ENCODE results near the gene KLF2.

KLF2 gene

GRCh38 chr19:16347706-16348105 is 23.1 kb downstream of the KLF2 start:
- H2BK15ac ChIP-seq (ENCODE audit: low read depth, poor library complexity, severe bottlenecking) = no peak overlapping the region
- DNase-seq = no peak
- no peak overlapping the region for H4K91ac ChIP-seq (ENCODE audit: low read length)
- no peaks in the 10 kb centered on the region for H3K36me3 ChIP-seq (ENCODE audit: control insufficient read depth in 1 of 2, insufficient read depth in 2 of 2, low read depth in 1 of 2, low read length in 2 of 2)
- no peak overlapping the region for H2BK12ac ChIP-seq (ENCODE audit: low read length in 2 of 2)
- H3K4me1 ChIP-seq (ENCODE audit: control insufficient read depth, insufficient read depth, low read depth, low read length) = peaks cover 3% of the 10 kb centered on the region
- H3K27me3 ChIP-seq (ENCODE audit: control insufficient read depth in 1 of 2, insufficient read depth in 1 of 2, low read length in 2 of 2) = no peaks in the 10 kb centered on the region
- H2AFZ ChIP-seq (ENCODE audit: low read depth, low read length) = no peak overlapping the region
- no peaks in the 10 kb centered on the region for H3K79me1 ChIP-seq (replicated peaks; ENCODE audit: low read length, poor library complexity, severe bottlenecking)
- no peak overlapping the region for H3K4me2 ChIP-seq (ENCODE audit: low read length, poor library complexity, severe bottlenecking)
- no peak overlapping the region for H3K14ac ChIP-seq (ENCODE audit: low read length in 2 of 2)
- H3K9me3 ChIP-seq (ENCODE audit: control insufficient read depth, low read length) = no peaks in the 10 kb centered on the region
- H3K23ac ChIP-seq (ENCODE audit: low read length in 2 of 2) = no peak overlapping the region
- no peak overlapping the region for H2BK5ac ChIP-seq (ENCODE audit: low read depth, low read length, poor library complexity, severe bottlenecking)
- H2BK120ac ChIP-seq (ENCODE audit: low read depth, low read length) = no peak overlapping the region
- no peak overlapping the region for H3K18ac ChIP-seq (ENCODE audit: low read depth in 1 of 2, low read length in 2 of 2)
- no peak overlapping the region for H3K4ac ChIP-seq (ENCODE audit: low read depth in 1 of 2, low read length in 2 of 2)
- no peak overlapping the region for H4K8ac ChIP-seq (ENCODE audit: low read length)
- H3K4me3 ChIP-seq (ENCODE audit: insufficient read depth in 1 of 2, low read depth in 1 of 2, low read length in 2 of 2) = no peak overlapping the region
- no peak overlapping the region for H3K9ac ChIP-seq (ENCODE audit: low read length)
- no peak overlapping the region for H2AK5ac ChIP-seq (ENCODE audit: low read length, severe bottlenecking)
- no peak overlapping the region for H3K27ac ChIP-seq (ENCODE audit: low read length, poor library complexity, severe bottlenecking)
- 93% methylated on average over 5 of the region's 6 CpGs for WGBS

DNA sequence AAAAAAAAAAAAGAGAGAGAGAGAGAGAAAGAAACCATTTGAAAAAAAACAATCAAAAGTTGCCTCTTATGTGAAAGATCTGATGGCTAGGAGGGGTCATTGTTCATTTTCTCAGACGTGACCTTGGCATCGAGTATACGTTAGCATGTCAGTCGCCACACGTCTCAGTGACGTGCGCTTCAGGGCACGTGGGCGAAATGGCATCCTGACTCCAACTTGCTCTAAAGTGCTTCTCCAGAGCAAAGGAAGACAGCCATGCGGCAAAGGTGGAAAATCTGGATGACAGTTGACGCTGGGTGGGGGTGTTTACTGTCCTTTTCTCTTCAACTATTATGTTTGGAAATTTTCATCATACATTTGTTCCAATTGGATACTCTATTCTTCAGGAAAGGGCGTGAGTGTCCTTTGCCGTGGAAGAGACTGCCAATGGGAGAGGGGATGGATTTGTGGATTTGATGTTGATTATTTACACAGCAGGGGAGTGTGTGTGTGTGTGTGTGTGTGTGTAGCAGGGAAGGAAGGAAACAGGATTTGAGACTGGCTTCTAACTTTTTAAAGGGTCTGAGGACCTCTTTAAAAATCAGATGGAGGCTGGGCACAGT is 25.0 kb downstream of the KLF2 start:
- Histone ChIP-seq H3K4ac (ENCODE audit: low read depth in 1 of 2, low read length in 2 of 2) (no peak overlapping the region), H4K91ac (ENCODE audit: low read length) (no peak overlapping the region), H3K23ac (ENCODE audit: low read length in 2 of 2) (no peak overlapping the region), H3K4me2 (ENCODE audit: low read length, poor library complexity, severe bottlenecking) (no peak overlapping the region), H3K27me3 (ENCODE audit: control insufficient read depth in 1 of 2, insufficient read depth in 1 of 2, low read length in 2 of 2) (no peaks in the 10 kb centered on the region), H3K18ac (ENCODE audit: low read depth in 1 of 2, low read length in 2 of 2) (no peak overlapping the region), H2AK5ac (ENCODE audit: low read length, severe bottlenecking) (no peak overlapping the region), H2BK5ac (ENCODE audit: low read depth, low read length, poor library complexity, severe bottlenecking) (no peak overlapping the region), H3K79me1 (replicated peaks; ENCODE audit: low read length, poor library complexity, severe bottlenecking) (no peaks in the 10 kb centered on the region), H3K4me3 (ENCODE audit: insufficient read depth in 1 of 2, low read depth in 1 of 2, low read length in 2 of 2) (no peak overlapping the region), H2BK15ac (ENCODE audit: low read depth, poor library complexity, severe bottlenecking) (no peak overlapping the region), H3K9ac (ENCODE audit: low read length) (no peak overlapping the region), H4K8ac (ENCODE audit: low read length) (no peak overlapping the region), H3K27ac (ENCODE audit: low read length, poor library complexity, severe bottlenecking) (no peak overlapping the region), H2BK12ac (ENCODE audit: low read length in 2 of 2) (no peak overlapping the region), H3K4me1 (ENCODE audit: control insufficient read depth, insufficient read depth, low read depth, low read length) (peaks cover 3% of the 10 kb centered on the region), H3K36me3 (ENCODE audit: control insufficient read depth in 1 of 2, insufficient read depth in 2 of 2, low read depth in 1 of 2, low read length in 2 of 2) (peaks cover 0 to 2% of the 10 kb centered on the region in 2 experiments), H2BK120ac (ENCODE audit: low read depth, low read length) (no peak overlapping the region), H2AFZ (ENCODE audit: low read depth, low read length) (no peak overlapping the region), H3K14ac (ENCODE audit: low read length in 2 of 2) (no peak overlapping the region), H3K9me3 (ENCODE audit: control insufficient read depth, low read length) (no peaks in the 10 kb centered on the region)
- 95% methylated on average over 11 of the region's 13 CpGs for WGBS
- no peak for DNase-seq

GRCh38 chr19:16351133-16351809 is 26.6 kb downstream of the KLF2 start:
- Histone ChIP-seq H2BK5ac (ENCODE audit: low read depth, low read length, poor library complexity, severe bottlenecking) (no peak overlapping the region), H3K4ac (ENCODE audit: low read depth in 1 of 2, low read length in 2 of 2) (no peak overlapping the region), H2BK15ac (ENCODE audit: low read depth, poor library complexity, severe bottlenecking) (no peak overlapping the region), H3K14ac (ENCODE audit: low read length in 2 of 2) (no peak overlapping the region), H3K23ac (ENCODE audit: low read length in 2 of 2) (no peak overlapping the region), H2BK12ac (ENCODE audit: low read length in 2 of 2) (no peak overlapping the region), H3K18ac (ENCODE audit: low read depth in 1 of 2, low read length in 2 of 2) (peak overlapping the region in 1 of 2 experiments; percentile 25), H3K27me3 (ENCODE audit: control insufficient read depth in 1 of 2, insufficient read depth in 1 of 2, low read length in 2 of 2) (no peaks in the 10 kb centered on the region), H3K4me1 (ENCODE audit: control insufficient read depth, insufficient read depth, low read depth, low read length) (peaks cover 5% of the 10 kb centered on the region), H3K79me1 (replicated peaks; ENCODE audit: low read length, poor library complexity, severe bottlenecking) (no peaks in the 10 kb centered on the region), H3K9ac (ENCODE audit: low read length) (no peak overlapping the region), H2AFZ (ENCODE audit: low read depth, low read length) (no peak overlapping the region), H3K4me3 (ENCODE audit: insufficient read depth in 1 of 2, low read depth in 1 of 2, low read length in 2 of 2) (no peak overlapping the region), H2AK5ac (ENCODE audit: low read length, severe bottlenecking) (no peak overlapping the region), H3K9me3 (ENCODE audit: control insufficient read depth, low read length) (no peaks in the 10 kb centered on the region), H2BK120ac (ENCODE audit: low read depth, low read length) (no peak overlapping the region), H3K36me3 (ENCODE audit: control insufficient read depth in 1 of 2, insufficient read depth in 2 of 2, low read depth in 1 of 2, low read length in 2 of 2) (peaks cover 0 to 12% of the 10 kb centered on the region in 2 experiments), H4K91ac (ENCODE audit: low read length) (no peak overlapping the region), H3K27ac (ENCODE audit: low read length, poor library complexity, severe bottlenecking) (no peak overlapping the region), H4K8ac (ENCODE audit: low read length) (no peak overlapping the region), H3K4me2 (ENCODE audit: low read length, poor library complexity, severe bottlenecking) (no peak overlapping the region)
- peak; percentile 71 for DNase-seq
- WGBS = 58% methylated on average over 11 of the region's 11 CpGs

- Histone ChIP-seq H3K14ac (ENCODE audit: low read length in 2 of 2) (no peak overlapping the region), H2BK5ac (ENCODE audit: low read depth, low read length, poor library complexity, severe bottlenecking) (no peak overlapping the region), H3K9ac (ENCODE audit: low read length) (no peak overlapping the region), H3K36me3 (ENCODE audit: control insufficient read depth in 1 of 2, insufficient read depth in 2 of 2, low read depth in 1 of 2, low read length in 2 of 2) (peaks cover 13 to 38% of the 10 kb centered on the region in 2 experiments), H2AK5ac (ENCODE audit: low read length, severe bottlenecking) (no peak overlapping the region), H3K79me1 (replicated peaks; ENCODE audit: low read length, poor library complexity, severe bottlenecking) (no peaks in the 10 kb centered on the region), H3K27ac (ENCODE audit: low read length, poor library complexity, severe bottlenecking) (no peak overlapping the region), H3K4me3 (ENCODE audit: insufficient read depth in 1 of 2, low read depth in 1 of 2, low read length in 2 of 2) (no peak overlapping the region), H4K8ac (ENCODE audit: low read length) (no peak overlapping the region), H3K18ac (ENCODE audit: low read depth in 1 of 2, low read length in 2 of 2) (no peak overlapping the region), H3K4ac (ENCODE audit: low read depth in 1 of 2, low read length in 2 of 2) (no peak overlapping the region), H4K91ac (ENCODE audit: low read length) (no peak overlapping the region), H2AFZ (ENCODE audit: low read depth, low read length) (no peak overlapping the region), H2BK120ac (ENCODE audit: low read depth, low read length) (no peak overlapping the region), H2BK15ac (ENCODE audit: low read depth, poor library complexity, severe bottlenecking) (no peak overlapping the region), H3K27me3 (ENCODE audit: control insufficient read depth in 1 of 2, insufficient read depth in 1 of 2, low read length in 2 of 2) (no peaks in the 10 kb centered on the region), H3K4me1 (ENCODE audit: control insufficient read depth, insufficient read depth, low read depth, low read length) (peaks cover 9% of the 10 kb centered on the region), H3K9me3 (ENCODE audit: control insufficient read depth, low read length) (no peaks in the 10 kb centered on the region), H3K23ac (ENCODE audit: low read length in 2 of 2) (no peak overlapping the region), H3K4me2 (ENCODE audit: low read length, poor library complexity, severe bottlenecking) (no peak overlapping the region), H2BK12ac (ENCODE audit: low read length in 2 of 2) (no peak overlapping the region)
- no peak for DNase-seq
- 93% methylated on average over 38 of the region's 39 CpGs for WGBS
Measured at GRCh38 chr19:16355293-16356043, 30.8 kb downstream of the KLF2 start.
